Measurements from ENCODE around the gene SV2A.
"Not testable (repeated sequence)": the region's sequence is repeated elsewhere in the genome, so short reads cannot be mapped to it uniquely, and the experiment has no call there.

SV2A gene

GRCh38 chr1:149929856-149930255 lies 12.2 kb upstream of the SV2A start:
- no peak for DNase-seq

- DNase-seq: no peak
Observed at GRCh38 chr1:149928401-149928724, 10.7 kb upstream of the SV2A start.

- peak; percentile 37 to 95 (median 92) for DNase-seq
Observed at GRCh38 chr1:149927563-149928400, 10.1 kb upstream of the SV2A start, which contains the start of gene SF3B4. SF3B4 (minus strand) TSS chr1:149927803; CDS start chr1:149927759, 44 bp downstream.

GRCh38 chr1:149927056-149927562 lies 9.5 kb upstream of the SV2A start:
- no peak for DNase-seq

GRCh38 chr1:149926296-149926695 lies 8.7 kb upstream of the SV2A start:
- DNase-seq: no peak

GRCh38 chr1:149925751-149926150 lies 8.1 kb upstream of the SV2A start:
- DNase-seq: no peak

- no peak for DNase-seq
Observed at GRCh38 chr1:149925345-149925744, 7.7 kb upstream of the SV2A start.

- no peak for DNase-seq
Observed at GRCh38 chr1:149923626-149924025, 6.0 kb upstream of the SV2A start.

- peak in 1 of 14 donors; percentile 16 for DNase-seq
Observed at GRCh38 chr1:149916898-149917252, 769 bp downstream of the SV2A start.

GRCh38 chr1:149916193-149916897 lies 1.3 kb downstream of the SV2A start:
- DNase-seq: no peak

- no peak for DNase-seq
Observed at GRCh38 chr1:149915429-149916192, 2.0 kb downstream of the SV2A start.

GRCh38 chr1:149914545-149914944 lies 3.1 kb downstream of the SV2A start:
- DNase-seq: no peak

GRCh38 chr1:149906570-149907075 lies 11.0 kb downstream of the SV2A start:
- no peak for DNase-seq

- no peak for DNase-seq
Observed at GRCh38 chr1:149903836-149904491, 13.7 kb downstream of the SV2A start.

GRCh38 chr1:149899460-149900284 lies 18.0 kb downstream of the SV2A start, which contains the start of gene BOLA1:
BOLA1 (plus strand) TSS chr1:149899568; CDS start chr1:149900060, 492 bp downstream.
- peak; percentile 50 to 93 (median 88) for DNase-seq

- DNase-seq: no peak
Observed at GRCh38 chr1:149896575-149896974, 21.1 kb downstream of the SV2A start.

- peak in 2 of 14 donors; percentile 11 to 47 for DNase-seq
Observed at GRCh38 chr1:149888999-149889289, 28.7 kb downstream of the SV2A start.

- DNase-seq: peak in 13 of 14 donors; percentile 6 to 90 (median 75)
Observed at GRCh38 chr1:149888247-149888998, 29.2 kb downstream of the SV2A start.

GRCh38 chr1:149887456-149888246 lies 30.0 kb downstream of the SV2A start:
- peak; percentile 17 to 98 (median 84) for DNase-seq

- DNase-seq: not testable (repeated sequence)
Observed at GRCh38 chr1:149887196-149887455, 30.5 kb downstream of the SV2A start.

Data from C1 segment of cervical spinal cord (tissue), 14 donors.